ENCODE data around the gene COX5A. TPM values are rescaled to one million over a fixed set of nuclear protein-coding genes. Genes with fewer than 3 reads are reported as not detected.
"Not testable (repeated sequence)": the region's sequence is repeated elsewhere in the genome, so short reads cannot be mapped to it uniquely, and the experiment has no call there.

The COX5A gene
- total and polyA plus RNA-seq, 7 experiments from 2014 or later: 44.4 to 242 (median 61.6) TPM

GRCh38 chr15:74951006-74951405, 13.1 kb upstream of the COX5A start:
- ChIA-PET CTCF (interaction anchor here (0.6 to 6.5 kb wide), 13 partner anchors 8 to 319 kb away, joined by 3 to 73 read pairs (median 4); no protein-coding TSS in a partner anchor), POLR2A (interaction anchor here (1.0 to 1.4 kb wide), 4 partner anchors 44 to 181 kb away, joined by 3 to 4 read pairs (median 4); partner anchors contain the start of gene FAM219B)
- Histone ChIP-seq H3K4me1 (ENCODE audit: control insufficient read depth in 2 of 2, insufficient read depth in 2 of 2, low read length in 2 of 2) (peaks cover 6% of the 10 kb centered on the region in 2 donors), H3K4me3 (ENCODE audit: low read length) (no peak overlapping the region), H3K27me3 (ENCODE audit: control insufficient read depth in 2 of 2, insufficient read depth in 2 of 2, low read length in 2 of 2) (no peaks in the 10 kb centered on the region), H3K27ac (ENCODE audit: low read depth, low read length) (no peak overlapping the region), H3K9me3 (ENCODE audit: control insufficient read depth in 2 of 3, low read length in 3 of 3) (no peaks in the 10 kb centered on the region), H3K36me3 (ENCODE audit: control insufficient read depth in 2 of 3, insufficient read depth in 3 of 3, low read length in 3 of 3) (no peaks in the 10 kb centered on the region)
- Mint-ChIP-seq H3K36me3 (no peaks in the 10 kb centered on the region), H3K27ac (peak overlapping the region in 1 of 9 donors; percentile 54), H3K4me3 (no peak overlapping the region), H3K4me1 (peaks cover 4 to 21% (median 13%) of the 10 kb centered on the region in 7 donors), H3K27me3 (peaks cover 0 to 3% (median 0%) of the 10 kb centered on the region in 5 donors), H3K9me3 (no peaks in the 10 kb centered on the region)
- intact Hi-C loops (cut with micrococcal nuclease): loop anchor here in 1 of 2 donors (2.0 to 10.0 kb wide), 5 partner anchors 44 to 579 kb away; partner anchors contain the start of genes FAM219B, UBL7 and ULK3
- DNase-seq (no peak), ATAC-seq (no peak)

- CTCF ChIA-PET: interaction anchor here (0.6 to 6.5 kb wide), 25 partner anchors 8 to 579 kb away, joined by 3 to 73 read pairs (median 4); no protein-coding TSS in a partner anchor
Observed at GRCh38 chr15:74950078-74950908, 12.4 kb upstream of the COX5A start.

GRCh38 chr15:74937272-74937589, 642 bp downstream of the COX5A start:
- peaks cover 0 to 5% (median 0%) of the 10 kb centered on the region in 3 experiments for H3K36me3 ChIP-seq (ENCODE audit: control insufficient read depth in 2 of 3, insufficient read depth in 3 of 3, low read length in 3 of 3)
- CTCF ChIA-PET: no interaction called here
- Mint-ChIP-seq H3K36me3 (peaks cover 0 to 3% (median 0%) of the 10 kb centered on the region in 5 donors), H3K9me3 (no peaks in the 10 kb centered on the region), H3K27ac (peak overlapping the region; percentile 44 to 93 (median 84)), H3K4me1 (peaks cover 16 to 42% (median 27%) of the 10 kb centered on the region in 7 donors), H3K27me3 (peaks cover 0 to 2% (median 0%) of the 10 kb centered on the region in 5 donors), H3K4me3 (peak overlapping the region; percentile 87 to 97 (median 94))
- H3K9me3 ChIP-seq (ENCODE audit: control insufficient read depth in 2 of 3, low read length in 3 of 3): no peaks in the 10 kb centered on the region
- no peaks in the 10 kb centered on the region for H3K27me3 ChIP-seq (ENCODE audit: control insufficient read depth in 2 of 2, insufficient read depth in 2 of 2, low read length in 2 of 2)
- peak overlapping the region; percentile 62 for H3K4me3 ChIP-seq (ENCODE audit: low read length)
- DNase-seq (no peak), ATAC-seq (no peak)
- peak overlapping the region; percentile 85 for H3K27ac ChIP-seq (ENCODE audit: low read depth, low read length)
- POLR2A ChIA-PET: interaction anchor here (0.8 to 1.6 kb wide), 8 partner anchors 11 to 517 kb away, joined by 3 to 9 read pairs (median 4); partner anchors contain the start of gene FAM219B
- intact Hi-C loops (cut with micrococcal nuclease): loop anchor here (5.0 to 10.0 kb wide), 4 partner anchors 45 to 518 kb away; partner anchors contain the start of genes SIN3A (in 2 of the 2), ARID3B (in 1 of the 2) and MPI (in 1 of the 2)
- H3K4me1 ChIP-seq (ENCODE audit: control insufficient read depth in 2 of 2, insufficient read depth in 2 of 2, low read length in 2 of 2): peaks cover 0 to 17% of the 10 kb centered on the region in 2 donors

More at GRCh38 chr15:74950078-74950908, 12.4 kb upstream of the COX5A start:
- no peak overlapping the region for H3K4me3 ChIP-seq (ENCODE audit: low read length)
- no peak overlapping the region for H3K27ac ChIP-seq (ENCODE audit: low read depth, low read length)
- POLR2A ChIA-PET: interaction anchor here (1.0 to 1.5 kb wide), 5 partner anchors 44 to 336 kb away, joined by 3 to 4 read pairs (median 3); partner anchors contain the start of gene FAM219B
- H3K4me1 ChIP-seq (ENCODE audit: control insufficient read depth in 2 of 2, insufficient read depth in 2 of 2, low read length in 2 of 2): no peaks in the 10 kb centered on the region
- peak; percentile 54 to 82 (median 75) for DNase-seq
- H3K36me3 ChIP-seq (ENCODE audit: control insufficient read depth in 2 of 3, insufficient read depth in 3 of 3, low read length in 3 of 3): no peaks in the 10 kb centered on the region
- Mint-ChIP-seq H3K36me3 (no peaks in the 10 kb centered on the region), H3K27ac (peak overlapping the region in 1 of 9 donors; percentile 28), H3K4me1 (peaks cover 3 to 16% (median 9%) of the 10 kb centered on the region in 7 donors), H3K9me3 (no peaks in the 10 kb centered on the region), H3K4me3 (no peak overlapping the region), H3K27me3 (peaks cover 0 to 4% (median 0%) of the 10 kb centered on the region in 5 donors)
- H3K27me3 ChIP-seq (ENCODE audit: control insufficient read depth in 2 of 2, insufficient read depth in 2 of 2, low read length in 2 of 2): no peaks in the 10 kb centered on the region
- intact Hi-C loops (cut with micrococcal nuclease): loop anchor here (1.0 to 10.0 kb wide), 13 partner anchors 43 to 578 kb away; partner anchors contain the start of genes FAM219B (in 2 of the 2), UBL7 (in 1 of the 2) and ULK3 (in 1 of the 2)
- ATAC-seq: peak; percentile 97
- H3K9me3 ChIP-seq (ENCODE audit: control insufficient read depth in 2 of 3, low read length in 3 of 3): no peaks in the 10 kb centered on the region

DNA sequence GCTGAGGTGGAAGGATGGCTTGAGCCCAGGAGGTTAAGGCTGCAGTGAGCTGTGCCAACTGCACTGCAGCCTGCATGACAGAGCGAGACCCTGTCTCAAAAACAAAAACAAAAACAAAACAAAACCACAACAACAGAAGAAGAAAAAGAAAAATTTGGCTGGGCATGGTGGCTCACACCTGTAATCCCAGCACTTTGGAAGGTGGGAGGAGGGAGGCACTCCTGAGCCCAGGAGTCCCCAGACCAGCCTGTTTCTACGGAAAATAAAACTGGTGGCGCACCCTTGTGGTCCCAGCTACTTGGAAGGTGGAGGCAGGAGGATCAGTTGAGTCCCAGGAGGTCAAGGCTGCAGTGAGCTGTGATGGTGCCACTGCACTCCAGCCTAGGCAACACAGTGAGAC, 2.7 kb downstream of the COX5A start:
- not testable (repeated sequence) for ATAC-seq; H3K9me3 ChIP-seq (ENCODE audit: control insufficient read depth in 2 of 3, low read length in 3 of 3)
- H3K27ac Mint-ChIP-seq: peak overlapping the region in 3 of 9 donors; percentile 56 to 87 (median 74)

GRCh38 chr15:74933573-74933972, 4.3 kb downstream of the COX5A start:
- intact Hi-C loops (cut with micrococcal nuclease): loop anchor here (10.0 kb wide), 2 partner anchors 389 to 521 kb away; partner anchors contain the start of genes ARID3B (in 1 of the 2) and SIN3A (in 1 of the 2)
- Histone ChIP-seq H3K27me3 (ENCODE audit: control insufficient read depth in 2 of 2, insufficient read depth in 2 of 2, low read length in 2 of 2) (no peaks in the 10 kb centered on the region), H3K36me3 (ENCODE audit: control insufficient read depth in 2 of 3, insufficient read depth in 3 of 3, low read length in 3 of 3) (peaks cover 5 to 20% (median 6%) of the 10 kb centered on the region in 3 experiments), H3K4me1 (ENCODE audit: control insufficient read depth in 2 of 2, insufficient read depth in 2 of 2, low read length in 2 of 2) (peaks cover 0 to 17% of the 10 kb centered on the region in 2 donors), H3K9me3 (ENCODE audit: control insufficient read depth in 2 of 3, low read length in 3 of 3) (no peaks in the 10 kb centered on the region), H3K27ac (ENCODE audit: low read depth, low read length) (no peak overlapping the region), H3K4me3 (ENCODE audit: low read length) (no peak overlapping the region)
- peaks cover 16 to 47% (median 31%) of the 10 kb centered on the region in 7 donors for H3K4me1 Mint-ChIP-seq
- no peak for DNase-seq
- no peaks in the 10 kb centered on the region for H3K27me3 Mint-ChIP-seq
- ATAC-seq: no peak
- POLR2A ChIA-PET: no interaction called here
- CTCF ChIA-PET: no interaction called here
- H3K4me3 Mint-ChIP-seq: peak overlapping the region in 2 of 10 donors; percentile 23 to 27
- no peaks in the 10 kb centered on the region for H3K9me3 Mint-ChIP-seq
- peaks cover 0 to 13% (median 5%) of the 10 kb centered on the region in 5 donors for H3K36me3 Mint-ChIP-seq
- peak overlapping the region in 5 of 9 donors; percentile 13 to 36 (median 32) for H3K27ac Mint-ChIP-seq

More for the DNA sequence above, 2.7 kb downstream of the COX5A start:
- H3K4me3 ChIP-seq (ENCODE audit: low read length); H3K9me3 Mint-ChIP-seq; H3K36me3 Mint-ChIP-seq; DNase-seq; H3K27me3 ChIP-seq (ENCODE audit: control insufficient read depth in 2 of 2, insufficient read depth in 2 of 2, low read length in 2 of 2); H3K27me3 Mint-ChIP-seq: not testable (repeated sequence)
- Mint-ChIP-seq H3K4me1 (peaks cover 16 to 47% (median 31%) of the 10 kb centered on the region in 7 donors), H3K4me3 (peak overlapping the region; percentile 12 to 80 (median 52))
- intact Hi-C loops (cut with micrococcal nuclease): loop anchor here (5.0 to 10.0 kb wide), 4 partner anchors 43 to 520 kb away; partner anchors contain the start of genes SIN3A (in 2 of the 2), ARID3B (in 1 of the 2) and MPI (in 1 of the 2)
- H3K27ac ChIP-seq (ENCODE audit: low read depth, low read length): peak overlapping the region; percentile 8
- ChIA-PET POLR2A (interaction anchor here (0.7 kb wide), 1 partner anchor 33 kb away, joined by 4 read pairs; no protein-coding TSS in a partner anchor), CTCF (interaction anchor here (0.7 to 0.8 kb wide), 2 partner anchors 15 to 33 kb away, joined by 3 read pairs; no protein-coding TSS in a partner anchor)
- peaks cover 0 to 11% (median 0%) of the 10 kb centered on the region in 3 experiments for H3K36me3 ChIP-seq (ENCODE audit: control insufficient read depth in 2 of 3, insufficient read depth in 3 of 3, low read length in 3 of 3)
- peaks cover 0 to 17% of the 10 kb centered on the region in 2 donors for H3K4me1 ChIP-seq (ENCODE audit: control insufficient read depth in 2 of 2, insufficient read depth in 2 of 2, low read length in 2 of 2)

GRCh38 chr15:74928771-74929198, 9.1 kb downstream of the COX5A start:
- no peaks in the 10 kb centered on the region for H3K4me1 ChIP-seq (ENCODE audit: control insufficient read depth in 2 of 2, insufficient read depth in 2 of 2, low read length in 2 of 2)
- Mint-ChIP-seq H3K36me3 (peaks cover 0 to 18% (median 7%) of the 10 kb centered on the region in 5 donors), H3K4me1 (peaks cover 4 to 17% (median 10%) of the 10 kb centered on the region in 7 donors), H3K9me3 (no peaks in the 10 kb centered on the region), H3K27ac (no peak overlapping the region), H3K4me3 (no peak overlapping the region), H3K27me3 (no peaks in the 10 kb centered on the region)
- H3K36me3 ChIP-seq (ENCODE audit: control insufficient read depth in 2 of 3, insufficient read depth in 3 of 3, low read length in 3 of 3): peaks cover 10 to 41% (median 14%) of the 10 kb centered on the region in 3 experiments
- ATAC-seq (no peak), DNase-seq (no peak)
- ChIA-PET CTCF (interaction anchor here (0.7 kb wide), 2 partner anchors 22 to 24 kb away, joined by 3 read pairs; no protein-coding TSS in a partner anchor), POLR2A (no interaction called here)
- H3K27me3 ChIP-seq (ENCODE audit: control insufficient read depth in 2 of 2, insufficient read depth in 2 of 2, low read length in 2 of 2): no peaks in the 10 kb centered on the region
- no peaks in the 10 kb centered on the region for H3K9me3 ChIP-seq (ENCODE audit: control insufficient read depth in 2 of 3, low read length in 3 of 3)
- no peak overlapping the region for H3K4me3 ChIP-seq (ENCODE audit: low read length)
- intact Hi-C loops (cut with micrococcal nuclease): no loop called here
- H3K27ac ChIP-seq (ENCODE audit: low read depth, low read length): no peak overlapping the region
